ENCODE measurements around the gene ASIP.
"Not testable (repeated sequence)": the region's sequence is repeated elsewhere in the genome, so short reads cannot be mapped to it uniquely, and the experiment has no call there.

Gene ASIP

GRCh38 chr20:34231634-34232033, 9.6 kb upstream of the ASIP start:
- TF ChIP-seq CTCF (IDR thresholded peaks at IDR 0.05; ENCODE audit: control insufficient read depth, extremely low read depth, insufficient read depth), result no peak
- H3K4me3 ChIP-seq (ENCODE audit: low read depth, low read length), result no peak overlapping the region
- DNase-seq (ENCODE audit: low read depth), result no peak

- TF ChIP-seq CTCF (IDR thresholded peaks at IDR 0.05; ENCODE audit: control insufficient read depth, extremely low read depth, insufficient read depth), result no peak
Observed at GRCh38 chr20:34232494-34233087, 8.6 kb upstream of the ASIP start.

DNA sequence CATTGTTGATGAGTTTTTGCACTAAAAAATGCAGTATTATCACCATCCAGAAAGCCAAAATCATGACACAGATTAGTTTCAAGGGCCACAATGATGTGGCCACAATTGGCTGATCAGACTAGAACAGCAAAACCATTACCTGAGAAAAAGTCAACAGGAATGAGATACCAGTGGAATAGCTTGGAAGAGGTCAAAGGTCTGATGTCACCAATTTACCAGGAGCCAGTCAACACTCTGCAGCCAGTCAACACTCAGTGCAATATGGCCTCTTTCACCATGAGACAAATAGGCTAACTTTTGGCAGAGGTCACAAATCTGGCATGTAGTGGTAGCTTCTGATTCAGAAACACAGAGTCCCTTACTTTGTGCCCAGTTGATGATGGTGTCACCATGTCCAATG, 7.5 kb upstream of the ASIP start:
- TF ChIP-seq CTCF (IDR thresholded peaks at IDR 0.05; ENCODE audit: control insufficient read depth, extremely low read depth, insufficient read depth), result no peak
- H3K4me3 ChIP-seq (ENCODE audit: low read depth, low read length), result no peak overlapping the region
- DNase-seq (ENCODE audit: low read depth), result no peak

More at GRCh38 chr20:34232494-34233087, 8.6 kb upstream of the ASIP start:
- DNase-seq (ENCODE audit: low read depth), result no peak
- H3K4me3 ChIP-seq (ENCODE audit: low read depth, low read length), result no peak overlapping the region

- no peak for DNase-seq (ENCODE audit: low read depth)
- TF ChIP-seq CTCF (IDR thresholded peaks at IDR 0.05; ENCODE audit: control insufficient read depth, extremely low read depth, insufficient read depth), result no peak
- H3K4me3 ChIP-seq (ENCODE audit: low read depth, low read length), result no peak overlapping the region
Observed at GRCh38 chr20:34235875-34236274, 5.3 kb upstream of the ASIP start.

DNA sequence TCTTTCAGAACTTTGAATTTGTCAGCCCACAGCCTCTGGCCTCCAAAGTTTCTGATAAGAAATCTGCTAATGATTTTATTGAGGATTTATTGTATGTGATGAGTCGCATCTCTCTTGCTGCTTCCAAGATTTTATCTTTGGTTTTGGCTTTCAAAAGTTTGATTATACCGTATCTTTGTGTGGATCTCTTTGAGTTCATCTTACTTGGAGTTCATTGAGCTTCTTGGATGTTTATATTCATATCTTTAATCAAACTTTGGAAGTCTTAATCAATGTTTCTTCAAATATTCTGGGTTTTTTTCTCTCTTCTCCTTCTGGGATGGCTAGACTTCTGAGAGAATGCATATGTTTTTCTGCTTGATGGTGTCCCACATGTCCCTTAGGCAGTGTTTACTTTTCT, 3.3 kb upstream of the ASIP start:
- no peak for TF ChIP-seq CTCF (IDR thresholded peaks at IDR 0.05; ENCODE audit: control insufficient read depth, extremely low read depth, insufficient read depth)
- H3K4me3 ChIP-seq (ENCODE audit: low read depth, low read length), result no peak overlapping the region
- DNase-seq (ENCODE audit: low read depth), result no peak

DNA sequence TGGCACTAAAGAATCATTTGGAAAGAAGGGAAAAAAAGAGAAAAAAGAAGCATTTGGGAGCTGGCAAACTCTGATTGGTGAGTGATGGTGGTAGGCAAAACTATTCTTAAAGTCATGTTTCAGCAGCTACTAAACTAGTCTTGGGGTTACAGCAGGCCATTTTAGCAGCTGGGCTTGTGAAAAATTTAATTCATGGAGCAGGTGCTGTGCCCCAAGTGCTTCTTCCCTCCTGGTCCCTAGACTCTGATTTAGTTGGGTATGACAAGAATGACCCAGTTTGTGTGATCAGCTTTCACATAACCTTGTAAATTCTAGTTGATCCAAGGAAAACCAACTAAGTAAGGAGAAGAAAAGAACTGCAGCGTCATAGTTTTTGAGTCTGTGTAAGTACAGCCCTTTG, 1.1 kb upstream of the ASIP start:
- no peak for TF ChIP-seq CTCF (IDR thresholded peaks at IDR 0.05; ENCODE audit: control insufficient read depth, extremely low read depth, insufficient read depth)
- no peak overlapping the region for H3K4me3 ChIP-seq (ENCODE audit: low read depth, low read length)
- DNase-seq (ENCODE audit: low read depth), result no peak

DNA sequence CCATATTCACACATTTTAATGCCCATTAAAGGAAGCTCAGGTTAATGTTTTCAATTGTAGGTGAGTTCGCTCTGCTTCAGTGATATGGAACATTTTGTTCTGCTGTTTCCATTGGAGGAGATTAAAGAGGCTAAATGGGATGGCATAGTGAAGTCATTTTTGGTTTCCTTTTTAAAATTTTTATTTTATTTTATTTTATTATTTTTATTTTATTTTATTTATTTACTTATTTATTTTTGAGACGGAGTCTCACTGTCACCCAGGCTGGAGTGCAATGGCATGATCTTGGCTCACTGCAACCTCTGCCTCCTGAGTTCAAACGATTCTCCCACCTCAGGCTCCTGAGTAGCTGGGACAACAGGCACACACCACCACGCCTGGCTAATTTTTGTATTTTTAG, 792 bp downstream of the ASIP start:
- not testable (repeated sequence) for DNase-seq (ENCODE audit: low read depth); H3K4me3 ChIP-seq (ENCODE audit: low read depth, low read length)
